Islet precursor cell (in vitro differentiated cells): ENCODE results near the gene TSPAN4.

Experiments used
- DNase-seq: peaks from one replicate; pipeline ENCODE4 v3.0.0-alpha.2; 2018

TSPAN4 gene

GRCh38 chr11:836700-837099 lies 6.0 kb upstream of the TSPAN4 start:
- DNase-seq: no peak

GRCh38 chr11:837189-837989 lies 5.3 kb upstream of the TSPAN4 start:
- DNase-seq: no peak

- no peak for DNase-seq
Measured at GRCh38 chr11:837990-838307, 4.7 kb upstream of the TSPAN4 start.

- no peak for DNase-seq
Measured at GRCh38 chr11:838441-839279, 4.0 kb upstream of the TSPAN4 start.

GRCh38 chr11:839280-839623 lies 3.4 kb upstream of the TSPAN4 start:
- DNase-seq: no peak

GRCh38 chr11:839875-840617 lies 2.6 kb upstream of the TSPAN4 start:
- no peak for DNase-seq

- no peak for DNase-seq
Measured at GRCh38 chr11:841981-842369, 677 bp upstream of the TSPAN4 start.

- no peak for DNase-seq
Measured at GRCh38 chr11:843086-843734, 558 bp downstream of the TSPAN4 start.

- DNase-seq: peak; percentile 97
Measured at GRCh38 chr11:843818-844692, 1.4 kb downstream of the TSPAN4 start.

GRCh38 chr11:844693-845644 lies 2.3 kb downstream of the TSPAN4 start:
- peak; percentile 94 for DNase-seq

GRCh38 chr11:845872-846495 lies 3.3 kb downstream of the TSPAN4 start:
- DNase-seq: no peak

GRCh38 chr11:846496-847098 lies 3.9 kb downstream of the TSPAN4 start:
- no peak for DNase-seq

- DNase-seq: no peak
Measured at GRCh38 chr11:847876-848275, 5.2 kb downstream of the TSPAN4 start.

GRCh38 chr11:848380-848931 lies 5.8 kb downstream of the TSPAN4 start:
- no peak for DNase-seq

- no peak for DNase-seq
Measured at GRCh38 chr11:849104-849824, 6.6 kb downstream of the TSPAN4 start.

GRCh38 chr11:849951-850774 lies 7.5 kb downstream of the TSPAN4 start:
- no peak for DNase-seq

- no peak for DNase-seq
Measured at GRCh38 chr11:850775-851763, 8.4 kb downstream of the TSPAN4 start.
